H1 (cell line): ENCODE measurements around the gene MACF1. TPM values are rescaled to one million over a fixed set of nuclear protein-coding genes. Genes with fewer than 3 reads are reported as not detected.

Experiments
- BRCA1 ChIP-seq: IDR thresholded peaks from 2 replicates; pipeline ENCODE4 v1.6.1; 2012; ENCODE audit warnings: low read depth, low read length, improper control_type of control experiment
- RXRA ChIP-seq: IDR thresholded peaks from 2 replicates; pipeline ENCODE4 v1.6.1; 2011; ENCODE audit warnings: low read depth, mild to moderate bottlenecking, low read length, moderate library complexity; ENCODE audit not compliant: insufficient read depth
- polyA plus RNA-seq, 7 experiments: library from polyadenylated mRNA; depleted of rRNA in 3 of 7; stranded (reverse) in 5 of 7; unstranded in 2 of 7; fragments of >200 nt in 5 of 7; fragments of 200-250 nt in 2 of 7; gene quantifications; 1 replicate in 5 of 7; 2 replicates in 1 of 7; 4 replicates in 1 of 7; pipeline versions ENCODE4 v1.2.1 to v1.2.3, GENCODE V29; 2011 to 2013; ENCODE audit warnings: missing spikeins in 2 of 7, mixed read lengths in 2 of 7
- total RNA-seq: library from RNA; stranded (reverse); fragmentation: NEBNext Ultra II Directional; extraction: Animal tissue kit (Norgen Biotek cat#: 25700); gene quantifications from 2 replicates; pipeline ENCODE4 v1.2.1, GENCODE V29; 2021
- TF ChIP-seq, protein P1 (sequence below), 3 experiments: IDR thresholded peaks; 1 replicate in 2 of 3; 2 replicates in 1 of 3; pipeline versions ENCODE4 v1.5.1 to v1.6.1; 2011; ENCODE audit warnings: low read length in 3 of 3, mild to moderate bottlenecking in 3 of 3, inconsistent platforms in 2 of 3, low read depth in 1 of 3, moderate library complexity in 1 of 3; ENCODE audit not compliant: insufficient read depth in 1 of 3; ENCODE audit errors: control extremely low read depth in 1 of 3

The MACF1 gene
- total and polyA plus RNA-seq, 2 of the 8 experiments (the other 6 are each of a cell fraction or from before 2014, with no cell fraction given) = 59.8 to 285 TPM

DNA sequence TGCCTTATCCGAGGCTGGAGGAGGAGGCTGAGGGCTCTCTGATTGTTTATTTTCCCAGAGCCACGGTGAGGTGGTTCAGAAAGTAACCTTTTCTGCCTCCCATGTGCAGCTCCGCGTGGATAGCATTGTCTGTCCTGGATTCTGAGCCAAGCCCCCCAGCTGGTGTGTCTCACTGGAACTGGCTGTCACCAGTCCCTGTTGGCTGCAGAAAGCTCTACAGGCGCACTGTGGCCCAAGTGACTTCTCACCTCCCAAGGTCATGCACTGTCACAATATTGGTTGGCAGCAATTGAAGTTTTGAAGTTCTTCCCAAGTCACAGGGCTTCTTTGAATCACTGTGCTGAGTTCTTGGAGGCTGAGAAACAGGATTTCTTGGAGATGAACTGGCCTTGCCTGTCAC lies 295.2 kb downstream of the MACF1 start (continued):
- TF ChIP-seq, protein P1, sequence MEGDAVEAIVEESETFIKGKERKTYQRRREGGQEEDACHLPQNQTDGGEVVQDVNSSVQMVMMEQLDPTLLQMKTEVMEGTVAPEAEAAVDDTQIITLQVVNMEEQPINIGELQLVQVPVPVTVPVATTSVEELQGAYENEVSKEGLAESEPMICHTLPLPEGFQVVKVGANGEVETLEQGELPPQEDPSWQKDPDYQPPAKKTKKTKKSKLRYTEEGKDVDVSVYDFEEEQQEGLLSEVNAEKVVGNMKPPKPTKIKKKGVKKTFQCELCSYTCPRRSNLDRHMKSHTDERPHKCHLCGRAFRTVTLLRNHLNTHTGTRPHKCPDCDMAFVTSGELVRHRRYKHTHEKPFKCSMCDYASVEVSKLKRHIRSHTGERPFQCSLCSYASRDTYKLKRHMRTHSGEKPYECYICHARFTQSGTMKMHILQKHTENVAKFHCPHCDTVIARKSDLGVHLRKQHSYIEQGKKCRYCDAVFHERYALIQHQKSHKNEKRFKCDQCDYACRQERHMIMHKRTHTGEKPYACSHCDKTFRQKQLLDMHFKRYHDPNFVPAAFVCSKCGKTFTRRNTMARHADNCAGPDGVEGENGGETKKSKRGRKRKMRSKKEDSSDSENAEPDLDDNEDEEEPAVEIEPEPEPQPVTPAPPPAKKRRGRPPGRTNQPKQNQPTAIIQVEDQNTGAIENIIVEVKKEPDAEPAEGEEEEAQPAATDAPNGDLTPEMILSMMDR (IDR thresholded peaks at IDR 0.05; ENCODE audit: control extremely low read depth in 1 of 3, insufficient read depth in 1 of 3, low read depth in 1 of 3, low read length in 3 of 3) = no peak
- no peak for TF ChIP-seq BRCA1
- TF ChIP-seq RXRA = no peak
